K562 (cell line): ENCODE measurements around the gene GJA5. TPM values are rescaled to one million over a fixed set of nuclear protein-coding genes. Genes with fewer than 3 reads are reported as not detected.

Experiments
- ATAC-seq: fragments of 200-7000 bp; cut with Tn5 transposase; 3 replicates; pipeline ENCODE4 v1.9.1; 2020; ENCODE audit warnings: moderate library complexity
- BruUV-seq: library from RNA; stranded (reverse); fragments of 400-500 nt; replicated peaks from 2 replicates; lab custom pipeline; 2021; lab: Mats Ljungman, UMichigan
- CTCF ChIA-PET: fragments of 300-600 bp; formaldehyde crosslinking; extraction: SDS; loops from one replicate; lab custom pipeline; 2021; ENCODE audit warnings: low intra/inter-chr PET ratio; lab: Yijun Ruan, JAX
- POLR2A ChIA-PET: fragments of 300-600, 350-650 bp; sonication (Branson Sonifier 250); formaldehyde crosslinking; extraction: SDS; loops from one replicate; lab custom pipeline; 2021; ENCODE audit warnings: antibody characterized with exemption, inconsistent platforms; lab: Yijun Ruan, JAX
- DNase-seq, 4 experiments: peaks; one replicate each; pipeline versions ENCODE4 v3.0.0 to v3.0.0-alpha.2; 2011 to 2018; ENCODE audit warnings: low spot score in 3 of 4, mixed read lengths in 3 of 4; ENCODE audit errors: extremely low read depth in 1 of 4
- FAIRE-seq: peaks from 2 replicates; lab custom pipeline; 2011; peaks lifted over from hg19 to GRCh38; lab: Jason Lieb, UNC
- H2AFZ ChIP-seq: 2 replicates; pipeline ENCODE4 v1.6.0; 2011; ENCODE audit warnings: low read depth, low read length, control low read depth, inconsistent platforms
- H3K27ac ChIP-seq: fragments of 200-600 bp; 3 replicates; pipeline ENCODE4 v1.8.0; 2011; ENCODE audit warnings: low read depth, mild to moderate bottlenecking, control low read depth, inconsistent platforms, low read length, moderate library complexity, mixed read lengths; ENCODE audit errors: extremely low read depth
- H3K27me3 ChIP-seq, 2 experiments: fragments of 300-600 bp in 1 of 2; 2 replicates in 1 of 2; 3 replicates in 1 of 2; pipeline versions ENCODE4 v1.6.0 to v1.8.0; 2011; ENCODE audit warnings: inconsistent platforms in 2 of 2, low read length in 2 of 2, mild to moderate bottlenecking in 1 of 2, mixed read lengths in 1 of 2, moderate library complexity in 1 of 2; ENCODE audit not compliant: control insufficient read depth in 2 of 2, insufficient read depth in 2 of 2
- H3K36me3 ChIP-seq: fragments of 300-600 bp; 3 replicates; pipeline ENCODE4 v1.8.0; 2011; ENCODE audit warnings: mild to moderate bottlenecking, low read length, inconsistent platforms; ENCODE audit not compliant: control insufficient read depth, insufficient read depth
- H3K4me1 ChIP-seq, 2 experiments: fragments of 200-600 bp in 1 of 2; replicated peaks in 1 of 2; 2 replicates in 1 of 2; 3 replicates in 1 of 2; pipeline versions ENCODE4 v1.5.1 to v1.8.0; 2011; ENCODE audit warnings: inconsistent platforms in 2 of 2, low read length in 2 of 2, mild to moderate bottlenecking in 1 of 2, mixed read lengths in 1 of 2, moderate library complexity in 1 of 2; ENCODE audit not compliant: control insufficient read depth in 2 of 2, insufficient read depth in 2 of 2
- H3K4me2 ChIP-seq: 2 replicates; pipeline ENCODE4 v1.6.1; 2011; ENCODE audit warnings: low read length, control low read depth, inconsistent platforms, mixed read lengths; ENCODE audit not compliant: insufficient read depth
- H3K4me3 ChIP-seq: fragments of 200-600 bp; sonication (generic), shearing (Covaris generic); 2 replicates; pipeline ENCODE4 v1.5.1; 2016; ENCODE audit warnings: control low read depth, inconsistent platforms
- H3K79me2 ChIP-seq: fragments of 200-600 bp; 3 replicates; pipeline ENCODE4 v1.8.0; 2011; ENCODE audit warnings: low read length, inconsistent platforms; ENCODE audit not compliant: control insufficient read depth, insufficient read depth
- H3K9ac ChIP-seq, 2 experiments: 2 replicates each; pipeline versions ENCODE4 v1.6.0 to v1.6.1; 2011; ENCODE audit warnings: low read depth in 2 of 2, low read length in 2 of 2, control low read depth in 1 of 2, inconsistent platforms in 1 of 2, mild to moderate bottlenecking in 1 of 2, mixed read lengths in 1 of 2; ENCODE audit not compliant: insufficient read depth in 1 of 2
- H3K9me1 ChIP-seq: one replicate; pipeline ENCODE4 v1.6.0; 2011; ENCODE audit warnings: inconsistent platforms, mild to moderate bottlenecking, low read length, moderate library complexity; ENCODE audit not compliant: control insufficient read depth, insufficient read depth
- H3K9me3 ChIP-seq: replicated peaks from 2 replicates; pipeline ENCODE4 v1.5.1; 2011; ENCODE audit warnings: low read depth, low read length, inconsistent platforms; ENCODE audit not compliant: control insufficient read depth, insufficient read depth
- H4K20me1 ChIP-seq: replicated peaks from 2 replicates; pipeline ENCODE4 v1.6.1; 2011; ENCODE audit warnings: low read length, inconsistent platforms, mixed read lengths; ENCODE audit not compliant: control insufficient read depth, insufficient read depth
- MLX ChIP-seq, 2 experiments: fragments of 450-650 bp in 1 of 2; sonication (generic) in 1 of 2; formaldehyde crosslinking; conservative IDR thresholded peaks; 2 replicates each; pipeline versions ENCODE4 v1.4.0 to v1.8.1; 2020 to 2022; ENCODE audit warnings: mild to moderate bottlenecking in 1 of 2, missing genetic modification reagents in 1 of 2
- NR2C2 ChIP-seq, 2 experiments: fragments of 200-800 bp in 1 of 2; sonication (Bioruptor generic) in 1 of 2; sonication (generic) in 1 of 2; formaldehyde crosslinking in 1 of 2; IDR thresholded peaks; 2 replicates each; pipeline versions ENCODE4 v1.6.1 to v1.8.0; 2016 to 2022; ENCODE audit warnings: mild to moderate bottlenecking in 1 of 2, missing compliant biosample characterization in 1 of 2, missing genetic modification characterization in 1 of 2, missing genetic modification reagents in 1 of 2
- PBX2 ChIP-seq, 2 experiments: IDR thresholded peaks in 1 of 2; conservative IDR thresholded peaks in 1 of 2; 2 replicates each; pipeline ENCODE4 v1.6.1; 2016; ENCODE audit warnings: low read depth in 2 of 2, mild to moderate bottlenecking in 1 of 2, missing compliant biosample characterization in 1 of 2, missing genetic modification characterization in 1 of 2, moderate library complexity in 1 of 2
- PHB ChIP-seq: fragments of 250-450 bp; sonication (Bioruptor Pico); IDR thresholded peaks from 2 replicates; pipeline ENCODE4 v1.5.0; 2021
- POLR2AphosphoS5 ChIP-seq: IDR thresholded peaks from 2 replicates; pipeline ENCODE4 v1.6.1; 2011; ENCODE audit warnings: mild to moderate bottlenecking, low read depth, low read length, moderate library complexity; ENCODE audit not compliant: control insufficient read depth, insufficient read depth
- POU5F1 ChIP-seq: fragments of 150-350 bp; IDR thresholded peaks from 2 replicates; pipeline ENCODE4 v1.6.1; 2014; ENCODE audit warnings: borderline replicate concordance, low read length, low read depth, mild to moderate bottlenecking; ENCODE audit not compliant: partially characterized antibody
- RAD51 ChIP-seq: fragments of 450-650 bp; IDR thresholded peaks from 2 replicates; pipeline ENCODE4 v1.7.1; 2016; ENCODE audit warnings: low read depth, mild to moderate bottlenecking, borderline replicate concordance
- TAL1 ChIP-seq: fragments of 450-650 bp; IDR thresholded peaks from 2 replicates; pipeline ENCODE4 v1.6.1; 2016; ENCODE audit warnings: mild to moderate bottlenecking
- ZNF324 ChIP-seq: fragments of 250-450 bp; sonication (Bioruptor Pico); IDR thresholded peaks from 2 replicates; pipeline ENCODE4 v1.4.0; 2020; ENCODE audit warnings: mild to moderate bottlenecking
- ZNF398 ChIP-seq: fragments of 250-450 bp; sonication (Bioruptor Pico); IDR thresholded peaks from 2 replicates; pipeline ENCODE4 v1.8.0; 2021; ENCODE audit warnings: moderate library complexity, mild to moderate bottlenecking, inconsistent platforms
- WGBS: fragments of 100-300 bp; shearing (Covaris generic); methylation state at CpG from one replicate; pipeline ENCODE4 v1.1.6; 2016; ENCODE audit warnings: low coverage, mixed read lengths; ENCODE audit not compliant: insufficient coverage; ENCODE audit errors: missing lambda C conversion rate; 5-methylcytosine and 5-hydroxymethylcytosine counted together
- in situ Hi-C: fragments of 300-500 bp; cut with MboI; formaldehyde crosslinking; loops from 4 replicates; pipeline ENCODE4 v1.15.0; 2018; ENCODE audit warnings: inconsistent platforms, mixed read lengths
- intact Hi-C: fragments of 100-400 bp; cut with micrococcal nuclease; formaldehyde crosslinking; loops from 2 replicates; pipeline ENCODE4 v1.14.2; 2022
- polyA plus RNA-seq, 8 experiments: library from polyadenylated mRNA; depleted of rRNA in 4 of 8; stranded (reverse) in 5 of 8; unstranded in 3 of 8; fragments of >200 nt; fragmentation: Nextera tagmentation in 2 of 8; fragmentation: Illumina TruSeq in 1 of 8; extraction: Ambion mirVana in 2 of 8; extraction: Trizol in 1 of 8; gene quantifications; 2 replicates each; pipeline versions ENCODE4 v1.2.1 to v1.2.3, GENCODE V29; 2011 to 2014; ENCODE audit warnings: inconsistent platforms in 1 of 8, missing spikeins in 1 of 8
- total RNA-seq, 7 experiments: library from RNA; depleted of rRNA in 6 of 7; stranded (reverse); fragments of >200 nt in 6 of 7; fragmentation: Illumina TruSeq in 2 of 7; extraction: Trizol in 2 of 7; gene quantifications; 2 replicates each; pipeline versions ENCODE4 v1.2.1 to v1.2.3, GENCODE V29; 2011 to 2021; ENCODE audit warnings: low replicate concordance in 1 of 7

The GJA5 gene
- total and polyA plus RNA-seq, 9 of the 15 experiments (the other 6 are each of a cell fraction or from before 2014, with no cell fraction given), result 0.07 TPM; not detected in 7

- TF ChIP-seq PBX2 (CRISPR knock-in tag; IDR thresholded peaks at IDR 0.05; ENCODE audit: low read depth) (no peak), PBX2 (tag; conservative IDR thresholded peaks at IDR 0.05; ENCODE audit: low read depth) (no peak), POU5F1 (no peak), PHB (CRISPR knock-in tag) (no peak)
- TF ChIP-seq, all 486 proteins: peak for 0
Observed at GRCh38 chr1:147750618-147751217, 9.7 kb downstream of the GJA5 start (continued).

GRCh38 chr1:147749792-147750191 is 10.6 kb downstream of the GJA5 start:
- in situ Hi-C loops (no loop called here), intact Hi-C loops (no loop called here)
- ChIA-PET CTCF (no interaction called here), POLR2A (interaction anchor here (1.1 kb wide), 1 partner anchor 21 kb away, joined by 3 read pairs; no protein-coding TSS in a partner anchor)
- no TSS peak for BruUV-seq
- FAIRE-seq, result no peak
- Histone ChIP-seq H3K9ac (no peak overlapping the region), H4K20me1 (no peaks in the 10 kb centered on the region), H3K27ac (no peak overlapping the region), H2AFZ (no peak overlapping the region), H3K4me1 (peaks cover 0 to 3% of the 10 kb centered on the region in 2 experiments; a peak in 1 of 5 replicates), H3K27me3 (peaks cover 0 to 25% of the 10 kb centered on the region in 2 experiments; a peak in 2 of 5 replicates), H3K4me2 (no peak overlapping the region), H3K4me3 (no peak overlapping the region), H3K9me1 (peaks cover 5% of the 10 kb centered on the region), H3K9me3 (no peaks in the 10 kb centered on the region), H3K36me3 (no peaks in the 10 kb centered on the region), H3K79me2 (no peaks in the 10 kb centered on the region)
- WGBS, result 5% methylated on average over 2 of the region's 2 CpGs
- no peak for ATAC-seq
- DNase-seq, result no peak
- TF ChIP-seq ZNF398 (no peak), TAL1 (no peak), POLR2AphosphoS5 (no peak), ZNF324 (CRISPR knock-in tag) (no peak), RAD51 (no peak), MLX (CRISPR knock-in tag; conservative IDR thresholded peaks at IDR 0.05) (no peak), NR2C2 (CRISPR knock-in tag; IDR thresholded peaks at IDR 0.05) (no peak), NR2C2 (tag; IDR thresholded peaks at IDR 0.05) (no peak)
